GM12865 (cell line): ENCODE measurements around the gene MAML3.

ENCODE experiments used
- DNase-seq: peaks from one replicate; pipeline ENCODE4 v3.0.0; 2010; ENCODE audit warnings: low read depth
- H3K4me3 ChIP-seq: 2 replicates; pipeline ENCODE4 v1.5.1; 2011; ENCODE audit warnings: mild to moderate bottlenecking, low read depth, low read length, control low read depth
- TF ChIP-seq, protein P1 (sequence below): IDR thresholded peaks from 2 replicates; pipeline ENCODE4 v1.5.1; 2011; ENCODE audit warnings: low read length, control low read depth, low read depth, inconsistent platforms; ENCODE audit not compliant: insufficient read depth; ENCODE audit errors: missing control alignments

The MAML3 gene

DNA sequence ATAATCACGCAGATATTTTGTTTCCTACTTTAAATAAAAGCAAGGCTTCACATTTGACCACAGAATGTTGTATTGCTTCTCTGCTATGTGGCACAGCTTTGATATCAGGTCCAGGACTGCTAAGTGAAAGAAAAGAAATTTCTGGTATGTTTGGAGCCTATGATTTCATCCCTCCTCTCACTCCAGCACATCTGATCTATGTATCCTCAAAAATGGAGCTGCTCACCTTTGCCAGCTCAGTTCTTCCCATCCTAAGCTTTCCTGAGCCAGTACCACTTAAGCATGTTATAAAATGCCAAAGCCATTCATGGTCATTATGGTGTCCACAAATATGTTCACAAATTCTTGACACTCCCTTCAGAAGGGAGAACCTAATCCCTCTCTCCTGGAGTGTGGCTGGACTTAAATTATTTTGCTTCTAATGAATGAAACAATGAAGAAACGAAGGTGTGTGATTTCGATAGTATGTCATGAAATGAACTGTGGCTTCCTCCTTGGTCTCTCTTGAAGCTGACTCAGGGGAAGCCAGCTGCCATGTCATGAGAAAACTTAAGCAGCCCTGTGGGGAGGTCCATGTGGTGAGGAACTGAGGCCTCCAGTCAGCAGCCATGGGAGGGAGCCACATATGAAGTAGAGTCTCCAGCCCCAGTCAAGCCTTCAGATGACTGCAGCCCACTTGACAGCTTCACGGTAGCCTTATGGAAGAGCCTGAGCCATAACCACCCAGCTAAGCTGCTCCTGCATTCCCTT is 280.7 kb downstream of the MAML3 start:
- H3K4me3 ChIP-seq, result no peak overlapping the region
- DNase-seq, result no peak
- TF ChIP-seq, protein P1, sequence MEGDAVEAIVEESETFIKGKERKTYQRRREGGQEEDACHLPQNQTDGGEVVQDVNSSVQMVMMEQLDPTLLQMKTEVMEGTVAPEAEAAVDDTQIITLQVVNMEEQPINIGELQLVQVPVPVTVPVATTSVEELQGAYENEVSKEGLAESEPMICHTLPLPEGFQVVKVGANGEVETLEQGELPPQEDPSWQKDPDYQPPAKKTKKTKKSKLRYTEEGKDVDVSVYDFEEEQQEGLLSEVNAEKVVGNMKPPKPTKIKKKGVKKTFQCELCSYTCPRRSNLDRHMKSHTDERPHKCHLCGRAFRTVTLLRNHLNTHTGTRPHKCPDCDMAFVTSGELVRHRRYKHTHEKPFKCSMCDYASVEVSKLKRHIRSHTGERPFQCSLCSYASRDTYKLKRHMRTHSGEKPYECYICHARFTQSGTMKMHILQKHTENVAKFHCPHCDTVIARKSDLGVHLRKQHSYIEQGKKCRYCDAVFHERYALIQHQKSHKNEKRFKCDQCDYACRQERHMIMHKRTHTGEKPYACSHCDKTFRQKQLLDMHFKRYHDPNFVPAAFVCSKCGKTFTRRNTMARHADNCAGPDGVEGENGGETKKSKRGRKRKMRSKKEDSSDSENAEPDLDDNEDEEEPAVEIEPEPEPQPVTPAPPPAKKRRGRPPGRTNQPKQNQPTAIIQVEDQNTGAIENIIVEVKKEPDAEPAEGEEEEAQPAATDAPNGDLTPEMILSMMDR, result no peak

DNA sequence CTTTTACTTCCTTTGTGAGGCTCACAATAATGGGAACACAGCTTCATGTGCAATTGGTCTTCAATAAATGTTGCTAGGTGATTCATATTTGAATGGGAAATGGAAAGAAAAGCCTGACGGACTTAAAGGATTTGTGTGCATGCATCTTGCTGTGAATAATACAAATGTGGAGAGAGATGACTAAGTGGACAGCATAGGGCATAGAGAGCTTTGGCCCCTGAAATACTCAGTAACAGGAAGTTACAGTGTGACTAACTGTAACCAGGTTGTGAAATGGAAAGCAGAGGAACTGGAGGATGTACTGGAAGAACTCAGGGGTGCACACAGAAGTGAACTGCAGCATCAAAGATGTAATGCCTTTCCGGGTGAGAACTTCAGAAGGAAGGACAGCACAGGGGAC is 281.7 kb downstream of the MAML3 start:
- TF ChIP-seq, protein P1, result no peak
- DNase-seq, result no peak
- no peak overlapping the region for H3K4me3 ChIP-seq

DNA sequence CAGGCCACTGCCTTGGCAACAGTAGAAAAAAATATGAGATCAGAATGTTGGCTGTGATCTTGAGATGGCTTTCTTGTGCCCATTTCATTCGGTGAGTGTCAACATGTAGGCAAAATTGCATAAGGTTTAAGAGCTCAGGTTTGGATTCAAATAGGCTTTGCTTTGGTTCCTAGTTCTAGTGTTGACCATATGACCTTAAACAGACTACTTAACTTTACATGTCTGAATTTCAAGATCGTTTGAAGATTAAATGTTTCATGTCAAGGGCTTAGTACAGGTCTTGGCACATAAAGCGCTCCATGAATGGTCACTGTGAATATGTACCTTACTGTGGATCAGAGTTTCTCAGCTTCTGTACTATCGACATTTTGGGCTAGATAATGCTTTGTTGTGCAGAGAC is 284.2 kb downstream of the MAML3 start:
- no peak overlapping the region for H3K4me3 ChIP-seq
- TF ChIP-seq, protein P1, result no peak
- DNase-seq, result no peak

DNA sequence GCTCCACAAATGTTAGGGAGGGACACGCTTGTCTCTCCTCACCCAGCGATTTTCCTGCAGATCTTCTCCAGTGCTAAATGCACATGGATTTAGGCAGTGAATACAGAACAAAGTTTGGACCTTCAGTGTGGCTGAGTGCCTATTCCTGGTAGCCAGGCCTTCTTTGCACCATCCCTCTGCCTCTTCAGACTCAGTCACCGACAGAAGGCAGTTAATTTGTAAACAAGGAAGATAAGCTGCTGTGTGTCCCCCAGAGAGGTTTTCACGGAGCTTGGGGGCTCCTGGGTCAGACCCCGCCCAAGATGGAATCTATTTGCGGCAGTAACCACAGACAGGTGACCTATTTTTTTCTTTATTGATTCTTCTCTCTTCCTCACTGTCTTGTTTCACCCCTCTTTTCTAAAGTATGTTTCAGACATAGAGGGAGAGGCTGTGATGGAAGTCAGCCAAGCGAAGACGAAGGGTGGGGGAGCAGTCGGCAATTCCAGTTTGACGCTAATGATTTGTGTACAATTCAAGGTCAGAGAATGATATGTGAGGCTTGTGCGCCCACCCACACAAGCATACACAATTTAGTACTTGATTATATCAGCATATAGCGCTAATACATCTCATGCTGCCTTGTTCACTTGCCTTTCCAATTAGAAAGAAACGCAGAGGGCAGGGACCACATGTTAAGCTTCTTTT is 287.6 kb downstream of the MAML3 start:
- TF ChIP-seq, protein P1, result no peak
- DNase-seq, result no peak
- H3K4me3 ChIP-seq, result no peak overlapping the region

DNA sequence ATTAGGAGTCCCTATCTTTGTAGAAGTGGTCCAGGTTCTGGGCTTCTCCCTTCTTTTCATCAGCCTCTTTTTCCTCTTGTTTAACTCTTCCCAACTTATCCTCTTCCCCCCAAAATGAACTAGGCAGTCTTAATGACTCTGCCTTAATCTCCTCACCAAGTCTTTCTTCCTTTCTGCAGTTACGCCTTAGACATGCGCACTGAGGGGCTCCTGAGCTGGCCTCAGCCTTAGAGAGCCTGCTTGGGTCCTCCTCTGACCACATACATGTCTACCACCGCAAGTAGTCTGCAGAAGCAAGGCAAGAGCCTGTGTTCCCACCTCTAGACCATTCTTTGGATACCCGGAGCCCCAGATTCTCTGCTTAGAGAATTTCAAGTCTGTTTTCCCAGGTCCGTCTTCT is 288.4 kb downstream of the MAML3 start:
- no peak overlapping the region for H3K4me3 ChIP-seq
- TF ChIP-seq, protein P1, result no peak
- no peak for DNase-seq

DNA sequence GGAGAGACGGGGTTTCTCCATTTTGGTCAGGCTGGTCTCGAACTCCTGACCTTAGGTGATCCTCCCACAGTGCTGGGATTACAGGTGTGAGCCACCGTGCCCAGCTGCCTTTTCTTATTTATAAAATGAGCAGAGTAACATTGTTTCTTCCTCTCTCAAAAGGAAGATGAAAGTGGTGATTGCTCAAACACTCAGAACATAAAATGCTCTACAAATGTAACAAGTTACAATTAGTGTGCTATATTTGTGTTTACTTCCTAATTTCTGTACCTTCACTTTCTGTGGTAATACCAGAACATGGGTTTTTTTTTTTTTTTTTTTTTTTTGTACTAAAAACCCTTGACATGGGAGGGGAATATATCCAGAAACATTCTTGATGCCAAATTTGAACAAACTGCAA is 290.5 kb downstream of the MAML3 start:
- no peak overlapping the region for H3K4me3 ChIP-seq
- TF ChIP-seq, protein P1, result no peak
- no peak for DNase-seq
